ENCODE results near the gene C15orf40. TPM values are rescaled to one million over a fixed set of nuclear protein-coding genes. Genes with fewer than 3 reads are reported as not detected.

Gene C15orf40
- total and polyA plus RNA-seq, 2 of the 13 experiments (the other 11 are each of a cell fraction or from before 2014, with no cell fraction given): 24.0 to 26.3 TPM

GRCh38 chr15:82968066-82968465, 43.4 kb downstream of the C15orf40 start:
- H3K4me2 ChIP-seq (ENCODE audit: low read depth, low read length): no peak overlapping the region
- DNase-seq (ENCODE audit: low spot score): no peak
- H2AFZ ChIP-seq (ENCODE audit: low read length): no peak overlapping the region
- H3K9me3 ChIP-seq (ENCODE audit: low read length): no peaks in the 10 kb centered on the region
- FAIRE-seq: no peak
- no peaks in the 10 kb centered on the region for H3K27me3 ChIP-seq (ENCODE audit: control insufficient read depth in 1 of 2, insufficient read depth in 2 of 2, low read length in 2 of 2)
- TF ChIP-seq SOX13 (IDR thresholded peaks at IDR 0.05) (no peak), SOX13 (CRISPR knock-in tag; conservative IDR thresholded peaks at IDR 0.05 in 1 of 2, IDR thresholded peaks at IDR 0.05 in 1 of 2) (no peak), ZMYM2 (CRISPR knock-in tag; IDR thresholded peaks at IDR 0.05) (no peak), PHB2 (IDR thresholded peaks at IDR 0.05; ENCODE audit: partially characterized antibody) (no peak), ARNTL (CRISPR knock-in tag; IDR thresholded peaks at IDR 0.05) (no peak), GABPB1 (CRISPR knock-in tag; IDR thresholded peaks at IDR 0.05) (no peak), PCBP1 (IDR thresholded peaks at IDR 0.05; ENCODE audit: borderline replicate concordance, low read depth, low read length) (no peak), NRL (CRISPR knock-in tag; IDR thresholded peaks at IDR 0.05; ENCODE audit: borderline replicate concordance) (no peak), ZNF552 (CRISPR knock-in tag; IDR thresholded peaks at IDR 0.05; ENCODE audit: borderline replicate concordance) (no peak)
- TF ChIP-seq, protein P1, sequence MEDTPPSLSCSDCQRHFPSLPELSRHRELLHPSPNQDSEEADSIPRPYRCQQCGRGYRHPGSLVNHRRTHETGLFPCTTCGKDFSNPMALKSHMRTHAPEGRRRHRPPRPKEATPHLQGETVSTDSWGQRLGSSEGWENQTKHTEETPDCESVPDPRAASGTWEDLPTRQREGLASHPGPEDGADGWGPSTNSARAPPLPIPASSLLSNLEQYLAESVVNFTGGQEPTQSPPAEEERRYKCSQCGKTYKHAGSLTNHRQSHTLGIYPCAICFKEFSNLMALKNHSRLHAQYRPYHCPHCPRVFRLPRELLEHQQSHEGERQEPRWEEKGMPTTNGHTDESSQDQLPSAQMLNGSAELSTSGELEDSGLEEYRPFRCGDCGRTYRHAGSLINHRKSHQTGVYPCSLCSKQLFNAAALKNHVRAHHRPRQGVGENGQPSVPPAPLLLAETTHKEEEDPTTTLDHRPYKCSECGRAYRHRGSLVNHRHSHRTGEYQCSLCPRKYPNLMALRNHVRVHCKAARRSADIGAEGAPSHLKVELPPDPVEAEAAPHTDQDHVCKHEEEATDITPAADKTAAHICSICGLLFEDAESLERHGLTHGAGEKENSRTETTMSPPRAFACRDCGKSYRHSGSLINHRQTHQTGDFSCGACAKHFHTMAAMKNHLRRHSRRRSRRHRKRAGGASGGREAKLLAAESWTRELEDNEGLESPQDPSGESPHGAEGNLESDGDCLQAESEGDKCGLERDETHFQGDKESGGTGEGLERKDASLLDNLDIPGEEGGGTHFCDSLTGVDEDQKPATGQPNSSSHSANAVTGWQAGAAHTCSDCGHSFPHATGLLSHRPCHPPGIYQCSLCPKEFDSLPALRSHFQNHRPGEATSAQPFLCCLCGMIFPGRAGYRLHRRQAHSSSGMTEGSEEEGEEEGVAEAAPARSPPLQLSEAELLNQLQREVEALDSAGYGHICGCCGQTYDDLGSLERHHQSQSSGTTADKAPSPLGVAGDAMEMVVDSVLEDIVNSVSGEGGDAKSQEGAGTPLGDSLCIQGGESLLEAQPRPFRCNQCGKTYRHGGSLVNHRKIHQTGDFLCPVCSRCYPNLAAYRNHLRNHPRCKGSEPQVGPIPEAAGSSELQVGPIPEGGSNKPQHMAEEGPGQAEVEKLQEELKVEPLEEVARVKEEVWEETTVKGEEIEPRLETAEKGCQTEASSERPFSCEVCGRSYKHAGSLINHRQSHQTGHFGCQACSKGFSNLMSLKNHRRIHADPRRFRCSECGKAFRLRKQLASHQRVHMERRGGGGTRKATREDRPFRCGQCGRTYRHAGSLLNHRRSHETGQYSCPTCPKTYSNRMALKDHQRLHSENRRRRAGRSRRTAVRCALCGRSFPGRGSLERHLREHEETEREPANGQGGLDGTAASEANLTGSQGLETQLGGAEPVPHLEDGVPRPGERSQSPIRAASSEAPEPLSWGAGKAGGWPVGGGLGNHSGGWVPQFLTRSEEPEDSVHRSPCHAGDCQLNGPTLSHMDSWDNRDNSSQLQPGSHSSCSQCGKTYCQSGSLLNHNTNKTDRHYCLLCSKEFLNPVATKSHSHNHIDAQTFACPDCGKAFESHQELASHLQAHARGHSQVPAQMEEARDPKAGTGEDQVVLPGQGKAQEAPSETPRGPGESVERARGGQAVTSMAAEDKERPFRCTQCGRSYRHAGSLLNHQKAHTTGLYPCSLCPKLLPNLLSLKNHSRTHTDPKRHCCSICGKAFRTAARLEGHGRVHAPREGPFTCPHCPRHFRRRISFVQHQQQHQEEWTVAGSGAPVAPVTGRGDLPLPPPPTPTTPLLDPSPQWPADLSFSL (CRISPR knock-in tag; IDR thresholded peaks at IDR 0.05): no peak
- in situ Hi-C loops (cut with HindIII; ENCODE audit: extremely low pct_ligation_motif_present, low pct_unique_long_range_greater_than_20kb): no loop called here
- H3K4me1 ChIP-seq (ENCODE audit: insufficient read depth, low read length): peaks cover 15% of the 10 kb centered on the region
- no peaks in the 10 kb centered on the region for H3K36me3 ChIP-seq (replicated peaks in 1 of 2; ENCODE audit: control insufficient read depth in 1 of 2, insufficient read depth in 2 of 2, low read length in 2 of 2)
- BruUV-seq (replicated peaks): no TSS peak
- intact Hi-C loops (cut with micrococcal nuclease; ENCODE audit: unreplicated experiment): no loop called here
- ChIA-PET CTCF (ENCODE audit: low intra/inter-chr PET ratio, low total read pairs) (no interaction called here), POLR2A (no interaction called here)
- H4K20me1 ChIP-seq (ENCODE audit: insufficient read depth, low read length): no peaks in the 10 kb centered on the region
- H3K79me2 ChIP-seq (ENCODE audit: insufficient read depth, low read length): no peaks in the 10 kb centered on the region
- H3K27ac ChIP-seq (ENCODE audit: extremely low read length, insufficient read depth, low read length): no peak overlapping the region
- no peak overlapping the region for H3K9ac ChIP-seq (ENCODE audit: insufficient read depth, low read depth, low read length)
- WGBS (ENCODE audit: low lambda C conversion rate): 78% methylated on average over 4 of the region's 4 CpGs
- no peak overlapping the region for H3K4me3 ChIP-seq (replicated peaks in 1 of 3; ENCODE audit: insufficient read depth in 1 of 3, low read depth in 2 of 3, low read length in 3 of 3)
- no peak for ATAC-seq

Measured in HepG2 (cell line).